H9 (cell line): ENCODE results near the gene OR13C2. TPM values are rescaled to one million over a fixed set of nuclear protein-coding genes. Genes with fewer than 3 reads are reported as not detected.

Experiments used
- DNase-seq: peaks from one replicate; pipeline ENCODE4 v3.0.0-alpha.2; 2017
- H2AFZ ChIP-seq: one replicate; pipeline ENCODE4 v1.6.1; 2013; ENCODE audit warnings: mild to moderate bottlenecking, low read length, control low read depth, moderate library complexity
- H2AK5ac ChIP-seq: 2 replicates; pipeline ENCODE4 v1.6.1; 2013; ENCODE audit warnings: low read length, control low read depth, mixed read lengths; ENCODE audit not compliant: insufficient read length
- H2BK120ac ChIP-seq: one replicate; pipeline ENCODE4 v1.6.1; 2013; ENCODE audit warnings: low read depth, mild to moderate bottlenecking, low read length, control low read depth, inconsistent platforms; ENCODE audit not compliant: poor library complexity, severe bottlenecking
- H2BK12ac ChIP-seq: 2 replicates; pipeline ENCODE4 v1.6.1; 2013; ENCODE audit warnings: low read length, control low read depth, mixed read lengths, low read depth; ENCODE audit not compliant: insufficient read length
- H2BK15ac ChIP-seq: 2 replicates; pipeline ENCODE4 v1.6.1; 2013; ENCODE audit warnings: low read depth, low read length, control low read depth
- H2BK20ac ChIP-seq: one replicate; pipeline ENCODE4 v1.6.1; 2013; ENCODE audit warnings: low read depth, mild to moderate bottlenecking, low read length, control low read depth, inconsistent platforms; ENCODE audit not compliant: poor library complexity, severe bottlenecking
- H2BK5ac ChIP-seq: 2 replicates; pipeline ENCODE4 v1.6.1; 2013; ENCODE audit warnings: low read length, control low read depth, mixed read lengths; ENCODE audit not compliant: insufficient read length
- H3K14ac ChIP-seq: 2 replicates; pipeline ENCODE4 v1.6.1; 2013; ENCODE audit warnings: low read length, control low read depth; ENCODE audit not compliant: insufficient read depth
- H3K18ac ChIP-seq: 2 replicates; pipeline ENCODE4 v1.6.1; 2013; ENCODE audit warnings: low read depth, mild to moderate bottlenecking, mixed read lengths, low read length, control low read depth; ENCODE audit not compliant: insufficient read length
- H3K23ac ChIP-seq: 2 replicates; pipeline ENCODE4 v1.6.1; 2013; ENCODE audit warnings: low read length, control low read depth, mixed read lengths, low read depth; ENCODE audit not compliant: insufficient read length
- H3K23me2 ChIP-seq: 2 replicates; pipeline ENCODE4 v1.6.1; 2013; ENCODE audit warnings: low read depth, mild to moderate bottlenecking, mixed read lengths, low read length, control low read depth; ENCODE audit not compliant: insufficient read length, poor library complexity, severe bottlenecking
- H3K27ac ChIP-seq: 2 replicates; pipeline ENCODE4 v1.5.1; 2013; ENCODE audit warnings: low read length, control low read depth, mixed read lengths, low read depth; ENCODE audit not compliant: insufficient read length
- H3K27me3 ChIP-seq: 2 replicates; pipeline ENCODE4 v1.6.1; 2013; ENCODE audit warnings: low read length, control low read depth, inconsistent platforms; ENCODE audit not compliant: insufficient read depth
- H3K4ac ChIP-seq: 2 replicates; pipeline ENCODE4 v1.6.1; 2013; ENCODE audit warnings: low read depth, mild to moderate bottlenecking, control low read depth, inconsistent platforms, low read length, moderate library complexity
- H3K4me1 ChIP-seq: 2 replicates; pipeline ENCODE4 v1.6.1; 2013; ENCODE audit warnings: low read length, control low read depth, inconsistent platforms; ENCODE audit not compliant: insufficient read depth
- H3K4me2 ChIP-seq: 2 replicates; pipeline ENCODE4 v1.6.1; 2013; ENCODE audit warnings: low read length, control low read depth, mixed read lengths; ENCODE audit not compliant: insufficient read length, insufficient read depth
- H3K56ac ChIP-seq: 2 replicates; pipeline ENCODE4 v1.6.1; 2013; ENCODE audit warnings: low read depth, mild to moderate bottlenecking, mixed read lengths, low read length, control low read depth; ENCODE audit not compliant: insufficient read length
- H3K79me1 ChIP-seq: 2 replicates; pipeline ENCODE4 v1.6.1; 2013; ENCODE audit warnings: low read depth, mild to moderate bottlenecking, moderate library complexity, low read length, control low read depth, inconsistent platforms; ENCODE audit not compliant: insufficient read depth, poor library complexity, severe bottlenecking
- H3K79me2 ChIP-seq: 2 replicates; pipeline ENCODE4 v1.6.1; 2013; ENCODE audit warnings: low read length, control low read depth, inconsistent platforms; ENCODE audit not compliant: insufficient read depth
- H3K9ac ChIP-seq: 2 replicates; pipeline ENCODE4 v1.6.1; 2013; ENCODE audit warnings: low read length, control low read depth, mixed read lengths; ENCODE audit not compliant: insufficient read length; ENCODE audit errors: extremely low read depth
- H3K9me3 ChIP-seq: one replicate; pipeline ENCODE4 v1.6.1; 2013; ENCODE audit warnings: low read depth, low read length, inconsistent platforms; ENCODE audit not compliant: control insufficient read depth
- H3T11ph ChIP-seq: one replicate; pipeline ENCODE4 v1.6.1; 2013; ENCODE audit warnings: mild to moderate bottlenecking, low read length, control low read depth, inconsistent platforms
- H4K20me1 ChIP-seq: one replicate; pipeline ENCODE4 v1.6.1; 2013; ENCODE audit not compliant: control insufficient read depth, insufficient read length, insufficient read depth
- H4K5ac ChIP-seq: 2 replicates; pipeline ENCODE4 v1.6.1; 2013; ENCODE audit warnings: low read depth, mild to moderate bottlenecking, mixed read lengths, low read length, control low read depth; ENCODE audit not compliant: insufficient read length
- H4K8ac ChIP-seq: replicated peaks from 2 replicates; pipeline ENCODE4 v1.6.1; 2013; ENCODE audit warnings: low read length, control low read depth, mixed read lengths, low read depth; ENCODE audit not compliant: insufficient read length
- H4K91ac ChIP-seq: 2 replicates; pipeline ENCODE4 v1.6.1; 2013; ENCODE audit warnings: low read depth, mild to moderate bottlenecking, moderate library complexity, mixed read lengths, low read length, control low read depth; ENCODE audit not compliant: insufficient read length
- H3K27ac Mint-ChIP-seq, 3 experiments: 2 replicates in 2 of 3; 3 replicates in 1 of 3; pipeline ENCODE4 v1.8.0; 2020 to 2021; ENCODE audit warnings: mixed read lengths in 3 of 3, mild to moderate bottlenecking in 1 of 3, moderate library complexity in 1 of 3
- H3K27me3 Mint-ChIP-seq: 2 replicates; pipeline ENCODE4 v1.8.0; 2021; ENCODE audit warnings: low read depth, mild to moderate bottlenecking, moderate library complexity, mixed read lengths
- H3K36me3 Mint-ChIP-seq, 3 experiments: 2 replicates in 2 of 3; 3 replicates in 1 of 3; pipeline ENCODE4 v1.8.0; 2020 to 2021; ENCODE audit warnings: low read depth in 3 of 3, mixed read lengths in 3 of 3; ENCODE audit not compliant: insufficient read depth in 1 of 3
- H3K4me1 Mint-ChIP-seq, 2 experiments: 2 replicates each; pipeline ENCODE4 v1.8.0; 2020; ENCODE audit warnings: mixed read lengths in 2 of 2
- H3K4me3 Mint-ChIP-seq, 2 experiments: 2 replicates in 1 of 2; 3 replicates in 1 of 2; pipeline ENCODE4 v1.8.0; 2020 to 2021; ENCODE audit warnings: mild to moderate bottlenecking in 2 of 2, mixed read lengths in 2 of 2, moderate library complexity in 1 of 2
- H3K9me3 Mint-ChIP-seq, 2 experiments: 2 replicates in 1 of 2; 3 replicates in 1 of 2; pipeline ENCODE4 v1.8.0; 2020; ENCODE audit warnings: mild to moderate bottlenecking in 2 of 2, mixed read lengths in 2 of 2, moderate library complexity in 1 of 2
- CTCF ChIP-seq: fragments of 200-600 bp; sonication (generic); conservative IDR thresholded peaks from 3 replicates; pipeline ENCODE4 v1.8.0; 2021; ENCODE audit warnings: antibody characterized with exemption, mild to moderate bottlenecking
- WGBS: extraction: QIAGEN DNeasy Blood & Tissue Kit; methylation state at CpG from one replicate; pipeline ENCODE4 v1.1.7; 2013; ENCODE audit warnings: missing lambda C conversion rate, low lambda C conversion rate, mixed read lengths; ENCODE audit not compliant: insufficient read length; ENCODE audit errors: extremely low coverage; 5-methylcytosine and 5-hydroxymethylcytosine counted together
- total RNA-seq: library from RNA; stranded (reverse); gene quantifications from 2 replicates; pipeline ENCODE4 v1.2.1, GENCODE V29; 2021

Gene OR13C2
- total RNA-seq, 1 experiment from 2014 or later: not detected

- Histone ChIP-seq H2BK15ac (no peak within 1 kb of the TSS), H3K4ac (no peak within 1 kb of the TSS), H3K79me2 (no peaks in the 10 kb centered on the region), H2BK5ac (no peak within 1 kb of the TSS), H4K5ac (no peak within 1 kb of the TSS), H3K18ac (no peak within 1 kb of the TSS), H2BK12ac (no peak within 1 kb of the TSS), H3K79me1 (no peaks in the 10 kb centered on the region), H3K4me2 (no peak within 1 kb of the TSS), H4K20me1 (no peaks in the 10 kb centered on the region), H3K4me1 (no peaks in the 10 kb centered on the region), H3K23ac (no peak within 1 kb of the TSS), H2AFZ (no peak within 1 kb of the TSS), H3K27ac (no peak within 1 kb of the TSS), H3K23me2 (no peaks in the 10 kb centered on the region), H2BK20ac (no peak within 1 kb of the TSS), H3K56ac (no peak within 1 kb of the TSS), H3K9ac (no peak within 1 kb of the TSS), H4K8ac (no peak within 1 kb of the TSS), H4K91ac (no peak within 1 kb of the TSS), H3T11ph (no peak within 1 kb of the TSS), H3K9me3 (no peaks in the 10 kb centered on the region), H2AK5ac (no peak within 1 kb of the TSS), H2BK120ac (no peak within 1 kb of the TSS), H3K14ac (no peak within 1 kb of the TSS), H3K27me3 (no peaks in the 10 kb centered on the region)
- H3K27me3 Mint-ChIP-seq: no peaks in the 10 kb centered on the region
- no peak within 1 kb of the TSS for H3K4me3 Mint-ChIP-seq
- H3K9me3 Mint-ChIP-seq: peaks cover 9 to 12% of the 10 kb centered on the region in 2 experiments; a peak in 3 of 5 replicates
- no peak within 1 kb of the TSS; a peak in 1 of 7 replicates for H3K27ac Mint-ChIP-seq
- TF ChIP-seq CTCF: no peak
- no peak for DNase-seq
- no CpG with 5 or more reads among the region's 4 CpGs for WGBS
- H3K4me1 Mint-ChIP-seq: no peaks in the 10 kb centered on the region
- no peaks in the 10 kb centered on the region; a peak in 1 of 7 replicates for H3K36me3 Mint-ChIP-seq
Measured at GRCh38 chr9:104568868-104569267, 36.6 kb downstream of the OR13C2 start, which contains the start of gene OR13C8. TSS of gene OR13C8 (plus strand) at chr9:104569168. CDS start at chr9:104569168, 0 bp downstream.
